Measurements from ENCODE around the gene RPL35. TPM values are rescaled to one million over a fixed set of nuclear protein-coding genes. Genes with fewer than 3 reads are reported as not detected.

The RPL35 gene
- total RNA-seq, 1 donor from 2014 or later: 1,946 TPM

DNA sequence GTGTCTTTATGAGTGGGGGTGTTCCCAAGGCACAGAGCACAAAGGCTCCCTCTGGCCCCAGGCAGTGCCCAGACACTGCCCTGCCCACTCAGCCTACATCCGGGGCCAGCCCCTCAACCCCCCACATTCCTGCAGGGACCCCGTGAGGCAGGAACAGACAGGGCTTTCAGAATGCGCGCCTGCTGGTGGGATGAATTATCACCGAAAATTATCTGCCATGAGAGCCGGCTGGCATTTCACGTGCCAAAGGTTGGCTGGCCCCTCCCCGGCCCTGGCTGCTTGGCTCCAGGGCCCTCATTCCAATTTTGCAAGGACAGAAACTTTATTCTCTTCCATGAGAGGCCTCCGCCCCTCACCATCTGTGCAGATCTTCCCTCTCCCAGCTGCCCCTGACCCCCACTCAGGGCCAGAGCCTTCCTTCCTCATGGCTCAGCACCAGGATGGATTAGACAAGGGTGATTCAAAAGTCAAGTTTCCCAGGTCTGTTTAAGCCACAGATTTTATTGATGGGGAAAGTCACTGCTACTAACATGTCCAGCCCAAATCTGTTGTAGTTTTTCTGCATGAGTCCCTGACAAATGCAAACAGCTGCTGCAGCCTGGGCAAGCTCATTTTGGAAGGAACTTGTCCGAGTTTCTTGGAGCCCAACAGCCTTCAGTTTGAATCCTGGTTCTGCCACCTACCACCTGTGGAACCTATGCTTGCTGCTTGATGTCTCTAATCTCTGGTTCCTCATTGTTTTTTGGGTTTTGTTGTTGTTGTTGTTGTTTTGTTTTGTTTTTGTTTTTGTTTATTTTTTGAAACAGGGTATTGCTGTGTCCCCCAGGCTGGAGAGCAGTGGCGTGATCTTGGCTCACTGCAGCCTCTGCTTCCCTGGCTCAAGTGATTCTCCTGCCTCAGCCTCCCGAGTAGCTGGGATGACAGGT, 40.8 kb downstream of the RPL35 start:
- DNase-seq (ENCODE audit: low read depth, low spot score): no peak

DNA sequence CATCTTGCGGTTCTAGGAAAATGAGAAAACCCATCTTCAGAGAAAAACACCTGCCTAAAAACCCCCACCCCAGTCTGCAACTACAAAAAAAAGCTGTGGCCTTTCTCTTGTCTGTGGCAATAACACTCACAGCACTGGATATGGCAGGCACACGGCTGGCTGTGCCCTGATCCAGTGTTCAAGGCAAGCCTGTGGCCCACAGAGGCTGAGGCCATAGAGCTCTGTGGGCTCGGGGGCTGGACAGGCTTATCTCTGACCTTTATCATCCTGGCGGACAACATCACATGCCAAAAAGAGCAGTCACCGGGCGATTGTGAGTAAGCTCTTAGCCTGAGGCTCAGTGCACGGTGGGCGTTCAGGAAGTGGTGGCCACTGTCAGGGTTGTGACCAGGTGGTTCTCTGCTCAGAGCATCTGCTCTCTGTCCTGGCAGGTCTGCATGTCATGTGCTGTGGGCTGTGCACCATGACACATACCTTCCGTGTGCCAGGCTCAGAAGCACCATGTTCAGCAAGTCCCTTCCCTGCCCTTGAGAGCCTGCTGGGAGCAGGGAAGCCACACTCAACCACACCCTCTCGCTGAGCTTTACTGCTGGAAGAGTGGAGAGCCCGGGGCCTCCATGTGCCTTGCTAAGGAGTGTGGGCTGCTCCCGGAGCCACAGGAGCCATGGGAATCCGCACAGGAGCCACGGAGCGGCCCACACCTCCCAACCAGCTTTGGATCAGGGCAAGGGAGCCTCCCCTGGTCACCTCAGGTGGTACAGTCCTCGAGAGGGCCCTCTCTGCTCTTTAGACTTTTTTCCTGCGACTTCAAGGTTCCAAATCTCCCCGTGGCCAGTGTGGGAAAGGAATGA, 43.1 kb downstream of the RPL35 start:
- DNase-seq (ENCODE audit: low read depth, low spot score): no peak

DNA sequence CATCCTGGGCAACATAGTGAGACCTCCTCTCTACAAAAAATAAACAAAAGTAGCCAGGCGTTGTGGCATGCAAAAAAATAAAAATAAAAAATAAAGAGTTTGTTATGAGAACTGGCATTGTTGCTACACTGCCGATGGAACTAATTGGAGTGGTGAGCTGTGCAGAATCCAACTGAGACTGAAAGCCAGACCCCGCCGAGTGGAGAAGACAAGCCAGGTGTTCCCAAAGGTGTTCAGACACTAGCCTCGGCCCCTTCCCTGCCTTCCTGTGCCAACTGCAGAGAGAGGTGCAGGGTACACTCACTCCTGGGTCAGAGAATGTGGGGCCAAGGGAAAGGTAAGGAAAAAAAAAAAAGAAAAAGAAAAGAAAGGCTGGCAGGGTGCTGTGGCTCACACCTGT, 46.2 kb downstream of the RPL35 start:
- no peak for DNase-seq (ENCODE audit: low read depth, low spot score)

DNA sequence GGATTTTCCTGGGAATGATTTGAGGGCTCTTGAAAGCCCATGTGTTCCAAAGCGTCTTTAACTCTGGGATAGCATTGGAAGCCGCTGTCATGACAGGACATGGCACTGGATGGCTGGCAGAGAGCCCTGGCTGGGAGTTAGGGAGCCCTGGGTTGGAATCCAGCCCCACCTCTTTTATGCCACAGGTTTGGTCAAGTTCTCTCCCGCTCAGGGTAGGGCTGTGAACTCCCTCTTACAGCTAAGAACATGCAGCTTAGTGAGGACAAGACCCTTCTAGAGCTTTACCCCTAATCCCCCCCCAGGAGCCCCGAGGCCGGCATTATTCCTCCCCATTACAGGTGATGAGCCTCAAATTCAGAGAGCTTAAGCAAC, 47.6 kb downstream of the RPL35 start:
- no peak for DNase-seq (ENCODE audit: low read depth, low spot score)

DNA sequence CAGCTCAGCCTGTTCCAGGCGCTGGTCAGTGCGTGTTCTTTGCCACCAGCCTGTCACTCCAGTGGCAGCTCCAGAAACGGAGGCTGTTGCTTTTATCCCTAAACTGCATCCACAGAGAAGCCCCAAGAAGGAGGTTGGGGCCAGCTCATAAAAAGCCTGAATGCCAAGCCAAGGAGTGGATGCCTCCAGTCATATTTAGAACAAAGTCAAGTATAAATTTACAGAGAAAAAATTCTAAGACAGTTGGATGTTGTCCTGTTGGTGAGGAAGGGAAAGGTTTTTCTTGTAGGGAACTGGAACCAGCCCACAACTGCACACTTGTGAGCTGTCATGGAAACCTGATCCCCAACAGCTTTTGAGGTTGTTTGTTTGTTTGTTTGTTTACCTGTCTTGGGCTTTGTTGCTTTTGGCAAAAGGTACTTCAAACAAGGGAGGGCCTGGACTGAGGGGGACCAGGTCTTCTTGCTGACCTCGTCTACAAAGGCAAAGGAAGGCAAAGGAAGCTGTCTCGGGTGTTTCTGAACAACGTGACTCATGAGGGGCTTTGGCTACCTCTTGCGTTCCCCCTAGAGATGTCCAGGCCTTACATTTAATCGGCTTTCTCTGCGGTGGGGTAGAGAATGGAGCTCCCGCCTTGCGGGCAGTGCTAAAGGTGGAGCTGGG, 48.1 kb downstream of the RPL35 start:
- DNase-seq (ENCODE audit: low read depth, low spot score): no peak

DNA sequence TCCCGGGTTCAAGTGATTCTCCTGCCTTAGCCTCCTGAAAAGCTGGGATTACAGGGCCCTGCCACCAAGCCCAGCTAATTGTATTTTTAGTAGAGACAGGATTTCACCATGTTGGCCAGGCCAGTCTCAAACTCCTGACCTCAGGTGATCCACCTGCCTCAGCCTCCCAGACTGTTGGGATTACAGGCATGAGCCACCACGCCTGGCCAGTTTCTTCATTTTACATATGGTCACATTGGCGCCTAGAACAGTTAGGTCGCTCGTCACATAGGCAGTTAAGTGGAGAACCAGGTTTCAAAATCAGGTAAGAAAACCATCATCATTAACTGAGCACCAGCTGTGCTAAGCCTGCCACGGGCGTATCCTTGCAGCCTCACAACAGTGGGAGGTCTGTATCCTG, 48.7 kb downstream of the RPL35 start:
- no peak for DNase-seq (ENCODE audit: low read depth, low spot score)

DNA sequence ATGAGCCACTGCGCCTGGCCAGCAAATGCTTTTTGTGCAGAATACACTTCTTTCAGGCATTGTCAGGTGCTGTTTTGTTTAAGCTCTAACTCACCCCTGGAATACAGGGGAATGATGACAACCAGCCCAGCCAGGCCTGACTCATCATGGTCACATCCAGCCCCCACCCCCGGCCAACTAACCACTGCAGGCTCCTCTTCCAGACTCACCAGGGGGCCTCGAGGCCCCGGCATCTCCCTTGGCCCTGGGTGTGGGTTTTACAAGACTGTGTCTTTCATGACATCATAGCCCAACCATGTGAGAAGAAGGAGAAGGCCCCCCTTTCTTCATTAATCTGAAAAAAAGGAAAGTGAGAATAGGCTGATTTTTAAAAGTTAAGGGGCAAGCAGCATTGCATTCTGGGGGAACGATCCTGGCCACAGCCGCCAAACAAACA, 49.3 kb downstream of the RPL35 start:
- DNase-seq (ENCODE audit: low read depth, low spot score): no peak

DNA sequence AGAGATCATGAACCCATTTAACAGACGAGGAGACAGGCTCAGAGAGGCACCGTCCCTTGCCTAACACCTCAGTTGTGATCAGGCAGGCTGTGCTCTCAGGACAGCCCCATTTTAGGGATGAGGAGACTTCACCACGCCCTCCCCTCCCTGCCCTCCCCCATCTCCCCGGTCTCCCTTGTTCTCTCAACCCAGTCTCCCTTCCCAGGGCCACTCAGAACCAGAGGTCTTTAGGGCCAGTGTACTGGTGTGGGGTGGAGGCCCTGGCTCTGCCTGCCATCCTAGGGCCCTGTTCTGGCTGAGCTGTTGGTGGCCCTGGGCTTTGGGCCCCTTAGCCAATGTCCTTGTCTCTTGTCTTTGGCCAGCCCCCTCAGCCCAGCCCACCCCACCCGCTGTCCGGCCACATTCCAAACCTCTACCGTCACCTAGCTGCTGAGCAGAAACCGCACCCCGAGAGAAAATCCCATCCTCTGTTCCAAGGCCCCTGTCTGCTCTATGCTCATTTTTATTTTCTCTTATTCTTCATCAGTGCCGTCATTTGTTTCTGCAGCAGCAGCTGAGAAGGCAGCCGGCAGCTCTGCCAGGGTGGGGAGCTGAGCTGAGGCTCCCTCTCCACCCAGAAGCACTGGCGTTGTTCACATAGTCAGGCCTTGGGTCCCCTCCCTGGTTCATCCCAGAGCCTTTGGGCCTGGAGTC, 50.9 kb downstream of the RPL35 start:
- no peak for DNase-seq (ENCODE audit: low read depth, low spot score)

DNA sequence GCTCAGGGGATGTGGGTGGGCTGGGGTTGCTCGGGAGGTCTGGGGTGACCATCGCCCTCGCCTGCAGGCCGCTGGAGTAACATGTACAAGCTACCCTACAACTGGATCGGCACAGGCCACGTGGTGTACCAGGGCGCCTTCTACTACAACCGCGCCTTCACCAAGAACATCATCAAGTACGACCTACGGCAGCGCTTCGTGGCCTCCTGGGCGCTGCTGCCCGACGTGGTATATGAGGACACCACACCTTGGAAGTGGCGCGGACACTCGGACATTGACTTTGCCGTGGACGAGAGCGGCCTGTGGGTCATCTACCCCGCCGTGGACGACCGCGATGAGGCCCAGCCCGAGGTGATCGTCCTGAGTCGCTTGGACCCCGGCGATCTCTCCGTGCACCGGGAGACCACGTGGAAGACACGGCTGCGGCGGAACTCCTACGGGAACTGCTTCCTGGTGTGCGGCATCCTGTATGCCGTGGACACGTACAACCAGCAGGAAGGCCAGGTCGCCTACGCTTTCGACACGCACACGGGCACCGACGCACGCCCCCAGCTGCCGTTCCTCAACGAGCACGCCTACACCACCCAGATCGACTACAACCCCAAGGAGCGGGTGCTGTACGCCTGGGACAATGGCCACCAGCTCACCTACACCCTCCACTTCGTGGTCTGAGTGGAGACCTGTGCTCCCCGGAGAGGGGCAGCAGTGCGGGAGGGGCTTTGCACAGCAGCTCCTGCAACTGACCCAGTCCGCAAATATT, 51.8 kb downstream of the RPL35 start:
- DNase-seq (ENCODE audit: low read depth, low spot score): no peak

DNA sequence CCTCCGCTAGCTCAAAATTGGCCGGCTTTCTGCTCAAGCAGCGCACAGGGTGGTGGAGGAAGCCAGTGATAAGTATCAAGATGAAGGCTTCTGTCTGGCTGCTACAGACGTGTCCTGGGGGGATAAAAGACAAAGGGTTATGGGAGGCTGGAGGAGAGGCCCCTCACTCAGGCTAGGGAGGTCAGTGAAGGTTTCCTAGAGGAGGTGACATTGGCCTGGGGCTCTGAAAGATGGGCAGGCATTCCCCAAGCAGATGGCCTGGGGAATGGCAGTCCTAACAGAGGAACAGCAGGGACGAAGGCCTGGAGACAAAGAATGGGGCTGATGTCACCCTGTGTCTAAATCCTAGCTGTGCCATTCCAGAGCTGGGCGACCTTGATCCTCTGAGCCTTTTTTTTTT, 52.5 kb downstream of the RPL35 start:
- no peak for DNase-seq (ENCODE audit: low read depth, low spot score)

DNA sequence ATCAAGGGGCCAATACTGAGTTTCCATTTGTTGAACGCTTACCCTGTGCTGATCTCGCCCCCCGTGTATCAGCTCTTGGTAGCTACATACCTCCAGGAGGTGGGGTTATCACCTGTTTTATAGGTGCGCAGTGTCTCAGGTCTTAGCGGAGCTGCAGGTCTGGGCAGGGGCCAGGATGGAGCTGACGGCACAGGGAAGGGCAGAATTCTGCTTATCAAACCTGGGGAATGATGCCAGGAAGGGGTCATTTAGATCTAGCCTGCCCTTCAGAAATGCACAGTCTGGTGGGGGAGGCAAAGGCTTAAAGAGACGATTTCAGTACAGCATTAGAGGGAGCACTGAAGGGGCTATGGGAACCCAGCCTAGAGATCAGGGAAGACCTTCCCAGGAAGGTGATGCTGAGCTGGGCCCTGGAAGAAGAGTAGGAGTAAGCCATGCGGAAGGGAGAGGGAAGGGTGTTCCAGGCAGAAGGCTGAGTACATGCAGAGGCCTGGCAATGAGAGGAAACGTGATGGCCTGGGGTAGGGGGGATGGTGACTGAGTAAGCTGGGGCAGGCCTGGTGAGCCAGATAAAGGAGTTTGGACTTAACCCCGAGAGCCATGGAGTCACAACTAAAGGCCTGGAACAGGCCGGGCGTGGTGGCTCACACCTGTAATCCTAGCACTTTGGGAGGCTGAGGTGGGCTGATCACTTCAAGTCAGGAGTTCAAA, 53.4 kb downstream of the RPL35 start:
- no peak for DNase-seq (ENCODE audit: low read depth, low spot score)

Other genes with a start within 250 kb of the RPL35 start
- 0.20 and 0.39 TPM in 2 replicates for gene NR6A1, start 90.6 kb downstream of the RPL35 start, total RNA-seq
- gene OLFML2A, start 84.8 kb downstream of the RPL35 start, total RNA-seq: under 0.01 and 0.04 TPM in 2 replicates
- 0.07 TPM in 1 of 2 replicates, not detected in the other for gene WDR38, start 8.5 kb downstream of the RPL35 start, total RNA-seq
- 26.2 and 28.7 TPM in 2 replicates for gene ARPC5L, start 173 bp upstream of the RPL35 start, total RNA-seq
- 11.3 and 12.1 TPM in 2 replicates for gene GOLGA1, start 79.1 kb upstream of the RPL35 start, total RNA-seq

Measured in pulmonary artery endothelial cell (primary cell).